Thoracic aorta (tissue), 2 donors: ENCODE results near the gene STIL. TPM values are rescaled to one million over a fixed set of nuclear protein-coding genes. Genes with fewer than 3 reads are reported as not detected.
A peak's percentile ranks its signal among the peaks of the same experiment; 100 is the strongest.

Experiments used
- ATAC-seq: fragments of 150-250 bp; one replicate; pipeline ENCODE4 v1.8.0; 2017; ENCODE audit warnings: low read depth; ENCODE audit not compliant: insufficient number of reproducible peaks, low FRiP score
- DNase-seq: peaks from one replicate; pipeline ENCODE4 v3.0.0-alpha.2; 2020; ENCODE audit warnings: low spot score
- H3K27ac ChIP-seq, 2 donors: fragments of 200-600 bp; sonication (generic); 1 replicate in 1 of 2; 2 replicates in 1 of 2; pipeline ENCODE4 v1.5.1; 2016; ENCODE audit warnings: mild to moderate bottlenecking in 2 of 2, moderate library complexity in 2 of 2
- H3K27me3 ChIP-seq: fragments of 200-600 bp; sonication (generic); replicated peaks from 2 replicates; pipeline ENCODE4 v1.6.0; 2016; ENCODE audit warnings: mild to moderate bottlenecking; ENCODE audit not compliant: insufficient read depth
- H3K36me3 ChIP-seq: fragments of 200-600 bp; sonication (generic); one replicate; pipeline ENCODE4 v1.5.1; 2016
- H3K4me1 ChIP-seq, 2 donors: fragments of 200-600 bp; sonication (generic); 1 replicate in 1 of 2; 2 replicates in 1 of 2; pipeline versions ENCODE4 v1.5.1 to v1.6.0; 2016; ENCODE audit warnings: low read depth in 2 of 2, mild to moderate bottlenecking in 1 of 2; ENCODE audit not compliant: control insufficient read depth in 1 of 2
- H3K4me3 ChIP-seq: fragments of 200-600 bp; sonication (generic); 2 replicates; pipeline ENCODE4 v1.5.1; 2016; ENCODE audit warnings: mild to moderate bottlenecking
- H3K9me3 ChIP-seq: fragments of 200-600 bp; sonication (generic); 2 replicates; pipeline ENCODE4 v1.5.1; 2016
- CTCF ChIP-seq: fragments of 200-600 bp; sonication (generic); IDR thresholded peaks from one replicate; pipeline ENCODE4 v1.5.1; 2019; ENCODE audit warnings: antibody characterized with exemption
- total RNA-seq, 2 donors: library from RNA; depleted of rRNA; stranded (reverse); fragments of >200 nt; gene quantifications; one replicate each; pipeline versions ENCODE4 v1.1.0 to v1.2.3, GENCODE V29; 2016

The STIL gene
- total RNA-seq, 2 donors from 2014 or later: 1.1 to 2.2 TPM

- Histone ChIP-seq H3K27ac (peak overlapping the region in 1 of 2 donors; percentile 92), H3K4me1 (peaks cover 24 to 37% of the 10 kb centered on the region in 2 donors), H3K9me3 (no peaks in the 10 kb centered on the region), H3K4me3 (no peak overlapping the region), H3K27me3 (no peaks in the 10 kb centered on the region), H3K36me3 (no peaks in the 10 kb centered on the region)
- DNase-seq (no peak), ATAC-seq (no peak)
- no peak for TF ChIP-seq CTCF
These were observed 17.9 kb upstream of the STIL start for GRCh38 chr1:47331875-47332274.

GRCh38 chr1:47330212-47330611 is 16.3 kb upstream of the STIL start:
- no peaks in the 10 kb centered on the region for H3K9me3 ChIP-seq
- H3K4me1 ChIP-seq: peaks cover 13 to 20% of the 10 kb centered on the region in 2 donors
- H3K36me3 ChIP-seq: no peaks in the 10 kb centered on the region
- H3K27me3 ChIP-seq: no peaks in the 10 kb centered on the region
- no peak for DNase-seq
- peak overlapping the region in 1 of 2 donors; percentile 62 for H3K27ac ChIP-seq
- H3K4me3 ChIP-seq: no peak overlapping the region
- TF ChIP-seq CTCF: no peak
- no peak for ATAC-seq

GRCh38 chr1:47328992-47329391 is 15.0 kb upstream of the STIL start:
- H3K27ac ChIP-seq: peak overlapping the region in 1 of 2 donors; percentile 8
- ATAC-seq: no peak
- H3K4me1 ChIP-seq: peaks cover 7 to 15% of the 10 kb centered on the region in 2 donors
- no peaks in the 10 kb centered on the region for H3K36me3 ChIP-seq
- no peak overlapping the region for H3K4me3 ChIP-seq
- H3K9me3 ChIP-seq: no peaks in the 10 kb centered on the region
- no peaks in the 10 kb centered on the region for H3K27me3 ChIP-seq
- no peak for TF ChIP-seq CTCF
- DNase-seq: no peak

- ATAC-seq (no peak), DNase-seq (no peak)
- H3K9me3 ChIP-seq: no peaks in the 10 kb centered on the region
- H3K27me3 ChIP-seq: no peaks in the 10 kb centered on the region
- H3K36me3 ChIP-seq: no peaks in the 10 kb centered on the region
- no peak overlapping the region for H3K4me3 ChIP-seq
- H3K4me1 ChIP-seq: no peaks in the 10 kb centered on the region
- no peak overlapping the region for H3K27ac ChIP-seq
- TF ChIP-seq CTCF: no peak
These were observed 12.3 kb upstream of the STIL start for GRCh38 chr1:47326271-47326670.

GRCh38 chr1:47325528-47325927 is 11.6 kb upstream of the STIL start:
- DNase-seq (no peak), ATAC-seq (no peak)
- Histone ChIP-seq H3K4me1 (no peaks in the 10 kb centered on the region), H3K9me3 (no peaks in the 10 kb centered on the region), H3K27me3 (no peaks in the 10 kb centered on the region), H3K36me3 (no peaks in the 10 kb centered on the region), H3K27ac (no peak overlapping the region), H3K4me3 (no peak overlapping the region)
- no peak for TF ChIP-seq CTCF
